Heart right ventricle (tissue), 16 donors: ENCODE data around the gene IGF2BP3. TPM values are rescaled to one million over a fixed set of nuclear protein-coding genes. Genes with fewer than 3 reads are reported as not detected.
"Not testable (repeated sequence)": the region's sequence is repeated elsewhere in the genome, so short reads cannot be mapped to it uniquely, and the experiment has no call there.

Source experiments
- ATAC-seq, 8 donors: fragments of 200-7000 bp; cut with Tn5 transposase; one replicate each; pipeline ENCODE4 v1.9.1; 2020; ENCODE audit warnings: mild to moderate bottlenecking in 8 of 8, moderate library complexity in 8 of 8, moderate number of reproducible peaks in 1 of 8
- DNase-seq, 2 donors: peaks; one replicate each; pipeline ENCODE4 v3.0.0-alpha.2; 2020
- H3K27ac ChIP-seq, 10 donors: fragments of 200-600 bp; sonication (generic) in 2 of 10; one replicate each; pipeline versions ENCODE4 v1.5.0 to v1.8.0; 2020 to 2022; ENCODE audit warnings: mild to moderate bottlenecking in 3 of 10
- H3K27me3 ChIP-seq, 7 donors: fragments of 200-600 bp; one replicate each; pipeline ENCODE4 v1.8.0; 2021 to 2022; ENCODE audit warnings: mild to moderate bottlenecking in 2 of 7
- H3K36me3 ChIP-seq, 9 donors: fragments of 200-600 bp; sonication (generic) in 1 of 9; one replicate each; pipeline versions ENCODE4 v1.5.0 to v1.8.0; 2020 to 2022; ENCODE audit warnings: mild to moderate bottlenecking in 2 of 9
- H3K4me1 ChIP-seq, 9 donors: fragments of 200-600 bp; sonication (generic) in 1 of 9; one replicate each; pipeline versions ENCODE4 v1.5.0 to v1.8.0; 2020 to 2022; ENCODE audit warnings: mild to moderate bottlenecking in 4 of 9
- H3K4me3 ChIP-seq, 10 donors: fragments of 200-600 bp; sonication (generic) in 2 of 10; one replicate each; pipeline versions ENCODE4 v1.5.0 to v1.8.0; 2020 to 2022; ENCODE audit warnings: mild to moderate bottlenecking in 7 of 10, moderate library complexity in 2 of 10
- H3K9me3 ChIP-seq, 11 donors: fragments of 200-600 bp in 10 of 11; sonication (generic) in 2 of 11; one replicate each; pipeline versions ENCODE4 v1.5.0 to v1.8.0; 2013 to 2022; ENCODE audit warnings: mild to moderate bottlenecking in 2 of 11, control low read depth in 1 of 11, moderate library complexity in 1 of 11
- WGBS, 2 donors: extraction: QIAGEN DNeasy Blood & Tissue Kit; methylation state at CpG; one replicate each; pipeline ENCODE4 v1.1.7; 2013; ENCODE audit warnings: inconsistent platforms in 1 of 2; 5-methylcytosine and 5-hydroxymethylcytosine counted together
- intact Hi-C, 10 donors: fragments of 100-400 bp; cut with DNase I; formaldehyde crosslinking; loops; one replicate each; pipeline versions ENCODE4 v1.11.1 to v1.14.2; 2022
- polyA plus RNA-seq, 2 donors: library from polyadenylated mRNA; stranded (reverse); fragments of 200-250 nt; gene quantifications; one replicate each; pipeline ENCODE4 v1.2.3, GENCODE V29; 2013
- total RNA-seq, 10 donors: library from RNA; stranded (reverse); fragmentation: NEBNext Ultra II Directional in 3 of 10; extraction: Animal tissue kit (Norgen Biotek cat#: 25700) in 3 of 10; gene quantifications; one replicate each; pipeline versions ENCODE4 v1.2.1 to v1.2.4, GENCODE V29; 2021 to 2023
- TF ChIP-seq, protein P1 (sequence below), 9 donors: fragments of 200-600 bp; sonication (generic) in 2 of 9; IDR thresholded peaks; one replicate each; pipeline versions ENCODE4 v1.5.0 to v1.8.0; 2021 to 2022; ENCODE audit warnings: antibody characterized with exemption in 9 of 9, mild to moderate bottlenecking in 5 of 9, moderate library complexity in 1 of 9
- donor health status: Arrhythmogenic right ventricular cardiomyopathy.
- donor health status: ischemic (EF 13 %, LVEDD 7.1; RV severe dilation, severe dysfunction).
- donor health status: healthy with polysubstance abuse.
- donor health status: DM: no; HTN: yes; CAD: no.
- donor health status: DM: no; HTN: no; CAD: no.
- donor health status: ischemic (EF 25% LVEDD 6.9; RV normal size, moderate dysfunction).
- donor health status: ischemic (EF 25% LVEDD 5.7; RV mildly dilated, moderate dysfunction).
- donor health status: healthy.
- donor health status: DM: yes; HTN: yes; CAD: no.
- donor health status: Ischemic cardiomyopathy.
- donor health status: ischemic (EF 35%, LVEDD 5.7; RV mildly dilated, moderate dysfunction).
- donor health status: nonischemic (EF 11% LVEDD 7.7; RV severe dilation, severe dysfunction).
- donor health status: DM: yes; HTN: yes; CAD: no.
- donor health status: PGD.
- donor health status: ischemic (EF 29% LVEDD 5.4; RV normal size, mild dysfunction).
- donor health status: nonischemic (EF 23%, LVEDD 6.1; RV moderate dilation, normal function).

The IGF2BP3 gene
- total and polyA plus RNA-seq, 12 donors: 0.16 to 0.60 (median 0.34) TPM; not detected in 8

- DNase-seq (no peak), ATAC-seq (no peak)
- no peaks in the 10 kb centered on the region for H3K36me3 ChIP-seq
- TF ChIP-seq, protein P1, sequence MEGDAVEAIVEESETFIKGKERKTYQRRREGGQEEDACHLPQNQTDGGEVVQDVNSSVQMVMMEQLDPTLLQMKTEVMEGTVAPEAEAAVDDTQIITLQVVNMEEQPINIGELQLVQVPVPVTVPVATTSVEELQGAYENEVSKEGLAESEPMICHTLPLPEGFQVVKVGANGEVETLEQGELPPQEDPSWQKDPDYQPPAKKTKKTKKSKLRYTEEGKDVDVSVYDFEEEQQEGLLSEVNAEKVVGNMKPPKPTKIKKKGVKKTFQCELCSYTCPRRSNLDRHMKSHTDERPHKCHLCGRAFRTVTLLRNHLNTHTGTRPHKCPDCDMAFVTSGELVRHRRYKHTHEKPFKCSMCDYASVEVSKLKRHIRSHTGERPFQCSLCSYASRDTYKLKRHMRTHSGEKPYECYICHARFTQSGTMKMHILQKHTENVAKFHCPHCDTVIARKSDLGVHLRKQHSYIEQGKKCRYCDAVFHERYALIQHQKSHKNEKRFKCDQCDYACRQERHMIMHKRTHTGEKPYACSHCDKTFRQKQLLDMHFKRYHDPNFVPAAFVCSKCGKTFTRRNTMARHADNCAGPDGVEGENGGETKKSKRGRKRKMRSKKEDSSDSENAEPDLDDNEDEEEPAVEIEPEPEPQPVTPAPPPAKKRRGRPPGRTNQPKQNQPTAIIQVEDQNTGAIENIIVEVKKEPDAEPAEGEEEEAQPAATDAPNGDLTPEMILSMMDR (IDR thresholded peaks at IDR 0.05): no peak
- H3K27me3 ChIP-seq: no peaks in the 10 kb centered on the region
- H3K4me3 ChIP-seq: no peak overlapping the region
- intact Hi-C loops: loop anchor here in 1 of 10 donors (10.0 kb wide), 1 partner anchor 59 kb away; no protein-coding TSS in a partner anchor
- 96 to 97% methylated on average over 5 of the region's 5 CpGs for WGBS, 2 donors
- no peak overlapping the region for H3K27ac ChIP-seq
- no peaks in the 10 kb centered on the region for H3K4me1 ChIP-seq
- peaks cover 0 to 7% (median 0%) of the 10 kb centered on the region in 11 donors for H3K9me3 ChIP-seq
These were observed 66.3 kb downstream of the IGF2BP3 start for GRCh38 chr7:23403970-23404369.

DNA sequence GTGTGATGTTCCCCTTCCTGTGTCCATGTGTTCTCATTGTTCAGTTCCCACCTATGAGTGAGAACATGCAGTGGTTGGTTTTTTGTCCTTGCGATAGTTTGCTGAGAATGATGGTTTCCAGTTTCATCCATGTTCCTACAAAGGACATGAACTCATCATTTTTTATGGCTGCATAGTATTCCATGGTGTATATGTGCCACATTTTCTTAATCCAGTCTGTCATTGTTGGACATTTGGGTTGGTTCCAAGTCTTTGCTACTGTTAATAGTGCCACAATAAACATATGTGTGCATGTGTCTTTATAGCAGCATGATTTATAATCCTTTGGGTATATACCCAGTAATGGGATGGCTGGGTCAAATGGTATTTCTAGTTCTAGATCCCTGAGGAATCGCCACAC lies 72.2 kb downstream of the IGF2BP3 start:
- ATAC-seq, H3K36me3 ChIP-seq, H3K27me3 ChIP-seq, H3K4me1 ChIP-seq, H3K27ac ChIP-seq, H3K9me3 ChIP-seq, intact Hi-C loops, DNase-seq, H3K4me3 ChIP-seq: not testable (repeated sequence)
- 96 to 98% methylated on average over 2 of the region's 2 CpGs for WGBS, 2 donors

GRCh38 chr7:23397241-23397640 lies 73.0 kb downstream of the IGF2BP3 start:
- H3K4me1 ChIP-seq: no peaks in the 10 kb centered on the region
- ATAC-seq (no peak), DNase-seq (no peak)
- H3K4me3 ChIP-seq: no peak overlapping the region
- WGBS, 2 donors: 73 to 76% methylated on average over 4 of the region's 4 CpGs
- H3K27me3 ChIP-seq: no peaks in the 10 kb centered on the region
- H3K36me3 ChIP-seq: no peaks in the 10 kb centered on the region
- TF ChIP-seq, protein P1 (IDR thresholded peaks at IDR 0.05): no peak
- intact Hi-C loops: no loop called here
- H3K9me3 ChIP-seq: no peaks in the 10 kb centered on the region
- no peak overlapping the region for H3K27ac ChIP-seq

DNA sequence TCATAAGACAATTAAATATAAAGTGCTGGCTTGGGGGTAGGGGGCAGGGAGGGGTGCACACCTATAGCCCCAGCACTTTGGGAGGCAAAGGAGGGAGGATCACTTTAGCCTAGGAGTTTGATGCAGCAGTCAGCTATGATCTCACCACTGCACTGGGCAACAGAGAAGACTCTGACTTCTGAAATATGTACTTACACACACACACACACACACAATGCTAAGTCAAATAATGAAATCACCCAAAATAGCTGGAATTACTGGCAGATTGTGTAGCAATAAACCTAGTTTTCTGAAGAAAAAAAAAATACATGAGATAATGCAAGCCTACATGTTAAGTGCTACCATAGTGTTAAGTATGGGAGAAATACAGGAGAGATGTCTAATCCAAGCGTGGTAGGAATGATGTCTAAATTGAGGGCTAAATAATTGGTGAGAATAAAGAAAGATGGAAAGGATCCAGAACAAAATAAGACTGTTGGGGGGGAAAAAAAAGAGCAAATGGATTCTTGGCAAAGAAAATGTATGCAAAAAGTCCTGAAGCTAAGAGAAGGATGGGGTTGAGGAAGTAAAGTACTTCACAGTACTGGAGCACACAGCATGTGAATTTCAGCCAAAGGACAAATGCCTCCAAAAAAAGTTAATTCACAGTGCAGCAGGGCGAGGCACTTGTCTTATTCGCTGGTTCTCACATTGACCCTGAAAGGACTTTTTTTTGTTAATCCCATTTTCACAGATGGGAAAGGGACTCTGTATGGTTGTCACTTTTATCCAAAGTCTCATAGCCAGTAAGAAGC lies 73.9 kb downstream of the IGF2BP3 start:
- H3K27me3 ChIP-seq: no peaks in the 10 kb centered on the region
- WGBS, 2 donors: 59 to 73% methylated on average over 3 of the region's 3 CpGs
- DNase-seq (no peak), ATAC-seq (no peak)
- intact Hi-C loops: no loop called here
- H3K9me3 ChIP-seq: no peaks in the 10 kb centered on the region
- no peak overlapping the region for H3K4me3 ChIP-seq
- no peaks in the 10 kb centered on the region for H3K36me3 ChIP-seq
- TF ChIP-seq, protein P1 (IDR thresholded peaks at IDR 0.05): no peak
- no peaks in the 10 kb centered on the region for H3K4me1 ChIP-seq
- H3K27ac ChIP-seq: no peak overlapping the region
